HepG2 (cell line): ENCODE measurements around the gene ECT2. TPM values are rescaled to one million over a fixed set of nuclear protein-coding genes. Genes with fewer than 3 reads are reported as not detected.

Experiments
- FLYWCH1 ChIP-seq: sonication (generic); formaldehyde crosslinking; IDR thresholded peaks from 2 replicates; pipeline ENCODE4 v1.8.1; 2023; ENCODE audit warnings: mild to moderate bottlenecking, missing genetic modification reagents
- FOXK2 ChIP-seq: fragments of 450-650 bp; IDR thresholded peaks from 2 replicates; pipeline ENCODE4 v1.6.1; 2016
- HOXA3 ChIP-seq: sonication (generic); formaldehyde crosslinking; IDR thresholded peaks from 2 replicates; pipeline ENCODE4 v1.5.0; 2020; ENCODE audit warnings: missing genetic modification reagents
- MAFF ChIP-seq: IDR thresholded peaks from 2 replicates; pipeline ENCODE4 v1.6.1; 2011; ENCODE audit warnings: low read depth, low read length, improper control_type of control experiment
- NCOR1 ChIP-seq: fragments of 200-600 bp; sonication (generic); IDR thresholded peaks from 2 replicates; pipeline ENCODE4 v1.7.0; 2017; ENCODE audit warnings: antibody characterized with exemption, low read length, borderline replicate concordance
- POLR2AphosphoS2 ChIP-seq: IDR thresholded peaks from 2 replicates; pipeline ENCODE4 v1.6.1; 2011; ENCODE audit warnings: low read depth, low read length, improper control_type of control experiment
- REPIN1 ChIP-seq: sonication (generic); formaldehyde crosslinking; IDR thresholded peaks from 2 replicates; pipeline ENCODE4 v1.8.0; 2022; ENCODE audit warnings: missing genetic modification reagents, low read depth, mild to moderate bottlenecking, borderline replicate concordance
- SP140L ChIP-seq: sonication (generic); formaldehyde crosslinking; IDR thresholded peaks from 2 replicates; pipeline ENCODE4 v1.4.0; 2020; ENCODE audit warnings: missing genetic modification reagents, borderline replicate concordance
- ZNF160 ChIP-seq: sonication (generic); formaldehyde crosslinking; IDR thresholded peaks from 2 replicates; pipeline ENCODE4 v1.8.0; 2022; ENCODE audit warnings: mild to moderate bottlenecking, inconsistent platforms, missing genetic modification reagents
- ZNF672 ChIP-seq: sonication (generic); formaldehyde crosslinking; IDR thresholded peaks from 2 replicates; pipeline ENCODE4 v1.8.1; 2022; ENCODE audit warnings: missing genetic modification reagents
- ZNF768 ChIP-seq: sonication (generic); formaldehyde crosslinking; IDR thresholded peaks from 2 replicates; pipeline ENCODE4 v1.4.0; 2020; ENCODE audit warnings: missing genetic modification reagents
- polyA plus RNA-seq, 8 experiments: library from polyadenylated mRNA; depleted of rRNA in 3 of 8; stranded (reverse) in 7 of 8; unstranded in 1 of 8; fragments of >200 nt; fragmentation: Illumina TruSeq in 4 of 8; extraction: Trizol in 4 of 8; gene quantifications; 2 replicates each; pipeline versions ENCODE4 v1.2.1 to v1.2.3, GENCODE V29; 2011 to 2016; ENCODE audit warnings: low read depth in 4 of 8, missing spikeins in 1 of 8, mixed read lengths in 1 of 8; ENCODE audit not compliant: insufficient read depth in 1 of 8
- total RNA-seq, 5 experiments: library from RNA; depleted of rRNA; stranded (reverse); fragments of >200 nt; fragmentation: Illumina TruSeq; extraction: Trizol; gene quantifications; 2 replicates each; pipeline ENCODE4 v1.2.3, GENCODE V29; 2016; ENCODE audit warnings: low read depth in 1 of 5
- TF ChIP-seq, protein P1 (sequence below): sonication (generic); formaldehyde crosslinking; IDR thresholded peaks from 2 replicates; pipeline ENCODE4 v1.5.1; 2020; ENCODE audit warnings: missing genetic modification reagents, mild to moderate bottlenecking, borderline replicate concordance
- TF ChIP-seq, protein P2 (sequence below), 2 experiments: sonication (generic) in 1 of 2; formaldehyde crosslinking in 1 of 2; IDR thresholded peaks; 2 replicates each; pipeline versions ENCODE4 v1.4.0 to v1.6.1; 2016 to 2020; ENCODE audit warnings: borderline replicate concordance in 1 of 2, low read depth in 1 of 2, mild to moderate bottlenecking in 1 of 2, missing genetic modification reagents in 1 of 2
- TF ChIP-seq, protein P3 (sequence below): sonication (generic); formaldehyde crosslinking; IDR thresholded peaks from 2 replicates; pipeline ENCODE4 v1.5.0; 2020; ENCODE audit warnings: missing genetic modification reagents
- TF ChIP-seq, protein P4 (sequence below): IDR thresholded peaks from 2 replicates; pipeline ENCODE4 v1.6.1; 2012; ENCODE audit warnings: low read length, improper control_type of control experiment
- TF ChIP-seq, protein P5 (sequence below): sonication (generic); formaldehyde crosslinking; IDR thresholded peaks from 2 replicates; pipeline ENCODE4 v1.5.0; 2020; ENCODE audit warnings: missing genetic modification reagents, mild to moderate bottlenecking, borderline replicate concordance

ECT2 gene
- total and polyA plus RNA-seq, 2 of the 13 experiments (the other 11 are each of a cell fraction or from before 2014, with no cell fraction given) = 21.6 to 52.0 TPM

DNA sequence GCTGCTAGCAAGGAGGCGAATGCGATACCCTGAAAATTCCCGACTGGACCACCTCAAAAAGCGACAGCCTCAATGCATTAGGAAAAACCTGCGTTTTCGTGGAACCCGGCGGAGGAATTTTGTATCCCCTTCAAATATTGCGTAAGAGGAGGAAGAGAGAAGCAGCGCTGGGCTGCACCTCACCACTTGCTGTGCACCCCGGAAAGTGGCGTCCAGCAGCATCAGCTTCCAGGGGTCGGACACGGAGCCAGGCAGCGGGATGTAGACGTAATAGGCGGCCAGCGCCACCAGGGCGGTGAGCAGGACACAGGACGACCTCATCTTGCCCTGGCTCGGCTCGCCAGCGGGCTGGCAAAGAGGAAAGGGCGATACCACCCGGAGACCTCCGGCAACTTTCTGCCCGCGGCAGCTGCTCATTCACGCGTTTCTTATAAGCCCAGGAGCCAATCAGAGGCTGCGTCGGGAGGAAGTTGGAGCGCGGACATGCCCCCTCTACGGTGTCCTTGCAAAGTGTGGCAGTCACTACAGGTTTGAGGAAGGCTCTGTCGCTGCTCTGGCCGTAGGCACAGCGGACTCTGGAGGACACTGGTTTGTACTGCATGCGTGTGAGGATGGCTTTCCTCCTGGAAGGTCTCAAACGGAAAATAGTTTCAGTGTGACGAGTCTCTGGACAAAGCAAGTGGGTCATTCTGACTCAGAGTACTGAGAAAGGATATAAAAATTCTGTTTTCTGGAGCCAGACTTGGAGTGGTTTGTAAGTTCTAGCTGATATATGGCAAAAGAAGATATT, 39.7 kb upstream of the ECT2 start, which contains the start of gene NCEH1 (continued):
- peak; percentile 80 for TF ChIP-seq HOXA3 (CRISPR knock-in tag)
- TF ChIP-seq ZNF672 = no peak
- TF ChIP-seq, protein P1, sequence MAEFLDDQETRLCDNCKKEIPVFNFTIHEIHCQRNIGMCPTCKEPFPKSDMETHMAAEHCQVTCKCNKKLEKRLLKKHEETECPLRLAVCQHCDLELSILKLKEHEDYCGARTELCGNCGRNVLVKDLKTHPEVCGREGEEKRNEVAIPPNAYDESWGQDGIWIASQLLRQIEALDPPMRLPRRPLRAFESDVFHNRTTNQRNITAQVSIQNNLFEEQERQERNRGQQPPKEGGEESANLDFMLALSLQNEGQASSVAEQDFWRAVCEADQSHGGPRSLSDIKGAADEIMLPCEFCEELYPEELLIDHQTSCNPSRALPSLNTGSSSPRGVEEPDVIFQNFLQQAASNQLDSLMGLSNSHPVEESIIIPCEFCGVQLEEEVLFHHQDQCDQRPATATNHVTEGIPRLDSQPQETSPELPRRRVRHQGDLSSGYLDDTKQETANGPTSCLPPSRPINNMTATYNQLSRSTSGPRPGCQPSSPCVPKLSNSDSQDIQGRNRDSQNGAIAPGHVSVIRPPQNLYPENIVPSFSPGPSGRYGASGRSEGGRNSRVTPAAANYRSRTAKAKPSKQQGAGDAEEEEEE (CRISPR knock-in tag) = peak; percentile 82; the same call in 1 of the 2 replicates
- no peak for TF ChIP-seq MAFF
- peak; percentile 59; the same call in 1 of the 2 replicates for TF ChIP-seq REPIN1
- no peak for TF ChIP-seq POLR2AphosphoS2
- TF ChIP-seq, protein P2, sequence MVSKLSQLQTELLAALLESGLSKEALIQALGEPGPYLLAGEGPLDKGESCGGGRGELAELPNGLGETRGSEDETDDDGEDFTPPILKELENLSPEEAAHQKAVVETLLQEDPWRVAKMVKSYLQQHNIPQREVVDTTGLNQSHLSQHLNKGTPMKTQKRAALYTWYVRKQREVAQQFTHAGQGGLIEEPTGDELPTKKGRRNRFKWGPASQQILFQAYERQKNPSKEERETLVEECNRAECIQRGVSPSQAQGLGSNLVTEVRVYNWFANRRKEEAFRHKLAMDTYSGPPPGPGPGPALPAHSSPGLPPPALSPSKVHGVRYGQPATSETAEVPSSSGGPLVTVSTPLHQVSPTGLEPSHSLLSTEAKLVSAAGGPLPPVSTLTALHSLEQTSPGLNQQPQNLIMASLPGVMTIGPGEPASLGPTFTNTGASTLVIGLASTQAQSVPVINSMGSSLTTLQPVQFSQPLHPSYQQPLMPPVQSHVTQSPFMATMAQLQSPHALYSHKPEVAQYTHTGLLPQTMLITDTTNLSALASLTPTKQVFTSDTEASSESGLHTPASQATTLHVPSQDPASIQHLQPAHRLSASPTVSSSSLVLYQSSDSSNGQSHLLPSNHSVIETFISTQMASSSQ (IDR thresholded peaks at IDR 0.05; ENCODE audit: low read depth) = no peak
- TF ChIP-seq, protein P2 (CRISPR knock-in tag; IDR thresholded peaks at IDR 0.05; ENCODE audit: borderline replicate concordance) = no peak
- peak; percentile 90 for TF ChIP-seq ZNF768 (CRISPR knock-in tag)
- peak; percentile 62; the same call in 1 of the 2 replicates for TF ChIP-seq ZNF160 (CRISPR knock-in tag)
- TF ChIP-seq, protein P3, sequence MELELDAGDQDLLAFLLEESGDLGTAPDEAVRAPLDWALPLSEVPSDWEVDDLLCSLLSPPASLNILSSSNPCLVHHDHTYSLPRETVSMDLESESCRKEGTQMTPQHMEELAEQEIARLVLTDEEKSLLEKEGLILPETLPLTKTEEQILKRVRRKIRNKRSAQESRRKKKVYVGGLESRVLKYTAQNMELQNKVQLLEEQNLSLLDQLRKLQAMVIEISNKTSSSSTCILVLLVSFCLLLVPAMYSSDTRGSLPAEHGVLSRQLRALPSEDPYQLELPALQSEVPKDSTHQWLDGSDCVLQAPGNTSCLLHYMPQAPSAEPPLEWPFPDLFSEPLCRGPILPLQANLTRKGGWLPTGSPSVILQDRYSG (CRISPR knock-in tag) = no peak
- TF ChIP-seq, protein P4, sequence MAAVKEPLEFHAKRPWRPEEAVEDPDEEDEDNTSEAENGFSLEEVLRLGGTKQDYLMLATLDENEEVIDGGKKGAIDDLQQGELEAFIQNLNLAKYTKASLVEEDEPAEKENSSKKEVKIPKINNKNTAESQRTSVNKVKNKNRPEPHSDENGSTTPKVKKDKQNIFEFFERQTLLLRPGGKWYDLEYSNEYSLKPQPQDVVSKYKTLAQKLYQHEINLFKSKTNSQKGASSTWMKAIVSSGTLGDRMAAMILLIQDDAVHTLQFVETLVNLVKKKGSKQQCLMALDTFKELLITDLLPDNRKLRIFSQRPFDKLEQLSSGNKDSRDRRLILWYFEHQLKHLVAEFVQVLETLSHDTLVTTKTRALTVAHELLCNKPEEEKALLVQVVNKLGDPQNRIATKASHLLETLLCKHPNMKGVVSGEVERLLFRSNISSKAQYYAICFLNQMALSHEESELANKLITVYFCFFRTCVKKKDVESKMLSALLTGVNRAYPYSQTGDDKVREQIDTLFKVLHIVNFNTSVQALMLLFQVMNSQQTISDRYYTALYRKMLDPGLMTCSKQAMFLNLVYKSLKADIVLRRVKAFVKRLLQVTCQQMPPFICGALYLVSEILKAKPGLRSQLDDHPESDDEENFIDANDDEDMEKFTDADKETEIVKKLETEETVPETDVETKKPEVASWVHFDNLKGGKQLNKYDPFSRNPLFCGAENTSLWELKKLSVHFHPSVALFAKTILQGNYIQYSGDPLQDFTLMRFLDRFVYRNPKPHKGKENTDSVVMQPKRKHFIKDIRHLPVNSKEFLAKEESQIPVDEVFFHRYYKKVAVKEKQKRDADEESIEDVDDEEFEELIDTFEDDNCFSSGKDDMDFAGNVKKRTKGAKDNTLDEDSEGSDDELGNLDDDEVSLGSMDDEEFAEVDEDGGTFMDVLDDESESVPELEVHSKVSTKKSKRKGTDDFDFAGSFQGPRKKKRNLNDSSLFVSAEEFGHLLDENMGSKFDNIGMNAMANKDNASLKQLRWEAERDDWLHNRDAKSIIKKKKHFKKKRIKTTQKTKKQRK = no peak
- TF ChIP-seq, protein P5, sequence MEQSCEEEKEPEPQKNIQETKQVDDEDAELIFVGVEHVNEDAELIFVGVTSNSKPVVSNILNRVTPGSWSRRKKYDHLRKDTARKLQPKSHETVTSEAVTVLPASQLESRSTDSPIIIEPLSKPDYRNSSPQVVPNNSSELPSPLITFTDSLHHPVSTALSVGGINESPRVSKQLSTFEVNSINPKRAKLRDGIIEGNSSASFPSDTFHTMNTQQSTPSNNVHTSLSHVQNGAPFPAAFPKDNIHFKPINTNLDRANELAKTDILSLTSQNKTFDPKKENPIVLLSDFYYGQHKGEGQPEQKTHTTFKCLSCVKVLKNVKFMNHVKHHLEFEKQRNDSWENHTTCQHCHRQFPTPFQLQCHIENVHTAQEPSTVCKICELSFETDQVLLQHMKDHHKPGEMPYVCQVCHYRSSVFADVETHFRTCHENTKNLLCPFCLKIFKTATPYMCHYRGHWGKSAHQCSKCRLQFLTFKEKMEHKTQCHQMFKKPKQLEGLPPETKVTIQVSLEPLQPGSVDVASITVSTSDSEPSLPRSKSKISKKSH = peak; percentile 74; the same call in 1 of the 2 replicates
- no peak for TF ChIP-seq FOXK2
- TF ChIP-seq NCOR1 = no peak; the same call in 1 of the 2 replicates
- no peak for TF ChIP-seq FLYWCH1 (CRISPR knock-in tag)
- TF ChIP-seq SP140L = no peak
